ENCODE measurements around the gene SLC22A31. TPM values are rescaled to one million over a fixed set of nuclear protein-coding genes. Genes with fewer than 3 reads are reported as not detected.

The SLC22A31 gene
- total RNA-seq, 4 donors from 2014 or later: 0.26 TPM; not detected in 3

DNA sequence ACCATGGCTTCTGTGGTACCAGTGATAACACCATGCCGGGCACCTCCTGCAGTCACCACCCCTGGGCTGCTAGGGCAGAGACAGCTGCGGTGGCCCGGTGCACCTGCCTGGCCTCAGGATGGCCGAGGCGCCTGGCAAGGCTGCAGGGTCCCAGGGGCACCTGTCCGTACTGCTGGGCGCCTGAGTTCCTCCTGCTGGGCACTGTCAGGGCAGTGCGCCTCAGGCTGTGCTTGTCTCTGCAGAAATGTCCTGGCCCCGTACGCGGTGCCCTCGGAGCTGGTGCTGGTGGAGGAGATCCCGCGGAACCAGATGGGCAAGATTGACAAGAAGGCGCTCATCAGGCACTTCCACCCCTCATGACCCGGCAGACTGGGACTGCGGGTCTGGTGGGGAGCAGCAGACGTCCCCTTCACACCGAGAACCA is 46.5 kb downstream of the SLC22A31 start:
- Histone ChIP-seq H3K36me3 (peaks cover 6 to 40% (median 32%) of the 10 kb centered on the region in 4 donors), H3K27me3 (no peaks in the 10 kb centered on the region), H3K9me3 (no peaks in the 10 kb centered on the region), H3K4me1 (peaks cover 24 to 31% (median 29%) of the 10 kb centered on the region in 4 donors), H3K27ac (replicated peaks in 1 of 4) (no peak overlapping the region), H3K4me3 (no peak overlapping the region)
- intact Hi-C loops (cut with DNase I): no loop called here
- DNase-seq (ENCODE audit: extremely low spot score): no peak
- TF ChIP-seq POLR2AphosphoS5 (IDR thresholded peaks at IDR 0.05) (no peak), EP300 (IDR thresholded peaks at IDR 0.05) (no peak), POLR2A (IDR thresholded peaks at IDR 0.05; ENCODE audit: low read depth) (no peak)
- TF ChIP-seq, protein P1, sequence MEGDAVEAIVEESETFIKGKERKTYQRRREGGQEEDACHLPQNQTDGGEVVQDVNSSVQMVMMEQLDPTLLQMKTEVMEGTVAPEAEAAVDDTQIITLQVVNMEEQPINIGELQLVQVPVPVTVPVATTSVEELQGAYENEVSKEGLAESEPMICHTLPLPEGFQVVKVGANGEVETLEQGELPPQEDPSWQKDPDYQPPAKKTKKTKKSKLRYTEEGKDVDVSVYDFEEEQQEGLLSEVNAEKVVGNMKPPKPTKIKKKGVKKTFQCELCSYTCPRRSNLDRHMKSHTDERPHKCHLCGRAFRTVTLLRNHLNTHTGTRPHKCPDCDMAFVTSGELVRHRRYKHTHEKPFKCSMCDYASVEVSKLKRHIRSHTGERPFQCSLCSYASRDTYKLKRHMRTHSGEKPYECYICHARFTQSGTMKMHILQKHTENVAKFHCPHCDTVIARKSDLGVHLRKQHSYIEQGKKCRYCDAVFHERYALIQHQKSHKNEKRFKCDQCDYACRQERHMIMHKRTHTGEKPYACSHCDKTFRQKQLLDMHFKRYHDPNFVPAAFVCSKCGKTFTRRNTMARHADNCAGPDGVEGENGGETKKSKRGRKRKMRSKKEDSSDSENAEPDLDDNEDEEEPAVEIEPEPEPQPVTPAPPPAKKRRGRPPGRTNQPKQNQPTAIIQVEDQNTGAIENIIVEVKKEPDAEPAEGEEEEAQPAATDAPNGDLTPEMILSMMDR (IDR thresholded peaks at IDR 0.05): no peak
- WGBS: 91% methylated on average over 14 of the region's 19 CpGs

- intact Hi-C loops (cut with DNase I): no loop called here
- no peak for DNase-seq (ENCODE audit: extremely low spot score)
- peaks cover 24 to 31% (median 29%) of the 10 kb centered on the region in 4 donors for H3K4me1 ChIP-seq
- no peak overlapping the region for H3K27ac ChIP-seq (replicated peaks in 1 of 4)
- peaks cover 6 to 48% (median 38%) of the 10 kb centered on the region in 4 donors for H3K36me3 ChIP-seq
- WGBS: 95% methylated on average over 25 of the region's 41 CpGs
- no peaks in the 10 kb centered on the region for H3K9me3 ChIP-seq
- TF ChIP-seq EP300 (IDR thresholded peaks at IDR 0.05): no peak
- no peak for TF ChIP-seq POLR2AphosphoS5 (IDR thresholded peaks at IDR 0.05)
- TF ChIP-seq, protein P1 (IDR thresholded peaks at IDR 0.05): no peak
- TF ChIP-seq POLR2A (IDR thresholded peaks at IDR 0.05; ENCODE audit: low read depth): no peak
- no peaks in the 10 kb centered on the region for H3K27me3 ChIP-seq
- no peak overlapping the region for H3K4me3 ChIP-seq
Measured at GRCh38 chr16:89152831-89153700, 47.3 kb downstream of the SLC22A31 start.

DNA sequence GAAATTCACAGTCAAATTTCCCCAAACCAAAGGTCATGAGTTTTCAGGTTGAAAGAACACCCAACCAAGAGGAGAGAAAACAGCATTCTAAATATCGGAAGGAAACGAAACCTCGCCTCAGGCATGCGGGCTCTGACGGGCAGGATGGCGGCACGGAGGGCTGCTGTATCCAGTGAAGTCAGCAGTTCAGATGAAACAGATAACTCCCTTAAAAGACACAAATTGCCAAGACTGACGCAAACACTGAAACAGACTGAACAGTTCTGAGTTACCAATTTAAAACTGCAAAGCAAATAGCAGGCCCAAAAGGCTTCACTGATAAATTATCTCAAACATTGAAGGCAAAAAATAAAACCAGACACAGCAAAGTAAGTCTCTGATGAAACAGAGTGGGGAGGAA is 49.4 kb downstream of the SLC22A31 start:
- Histone ChIP-seq H3K36me3 (peaks cover 14 to 63% (median 51%) of the 10 kb centered on the region in 4 donors), H3K27ac (replicated peaks in 1 of 4) (no peak overlapping the region), H3K27me3 (no peaks in the 10 kb centered on the region), H3K9me3 (no peaks in the 10 kb centered on the region), H3K4me1 (peaks cover 16 to 19% (median 17%) of the 10 kb centered on the region in 4 donors), H3K4me3 (no peak overlapping the region)
- WGBS: 98% methylated on average over 8 of the region's 8 CpGs
- no peak for DNase-seq (ENCODE audit: extremely low spot score)
- intact Hi-C loops (cut with DNase I): no loop called here
- TF ChIP-seq POLR2A (IDR thresholded peaks at IDR 0.05; ENCODE audit: low read depth): no peak
- TF ChIP-seq, protein P1 (IDR thresholded peaks at IDR 0.05): no peak
- TF ChIP-seq EP300 (IDR thresholded peaks at IDR 0.05): no peak
- TF ChIP-seq POLR2AphosphoS5 (IDR thresholded peaks at IDR 0.05): no peak

- H3K9me3 ChIP-seq: no peaks in the 10 kb centered on the region
- no peak for DNase-seq (ENCODE audit: extremely low spot score)
- no peak overlapping the region for H3K4me3 ChIP-seq
- no peaks in the 10 kb centered on the region for H3K27me3 ChIP-seq
- H3K4me1 ChIP-seq: peaks cover 10 to 12% (median 10%) of the 10 kb centered on the region in 4 donors
- H3K27ac ChIP-seq (replicated peaks in 1 of 4): no peak overlapping the region
- H3K36me3 ChIP-seq: peaks cover 21 to 70% (median 58%) of the 10 kb centered on the region in 4 donors
- intact Hi-C loops (cut with DNase I): no loop called here
- 93% methylated on average over 11 of the region's 18 CpGs for WGBS
- TF ChIP-seq EP300 (IDR thresholded peaks at IDR 0.05) (no peak), POLR2AphosphoS5 (IDR thresholded peaks at IDR 0.05) (no peak), POLR2A (IDR thresholded peaks at IDR 0.05; ENCODE audit: low read depth) (no peak)
- TF ChIP-seq, protein P1 (IDR thresholded peaks at IDR 0.05): no peak
Measured at GRCh38 chr16:89150090-89150835, 50.1 kb downstream of the SLC22A31 start.

Data from esophagus muscularis mucosa (tissue), 4 donors.